Rectal smooth muscle tissue (tissue), 1 donor: Measurements from ENCODE around the gene LPAR1.

ENCODE experiments used
- H3K27ac ChIP-seq: one replicate; pipeline ENCODE4 v1.7.0; 2013; ENCODE audit warnings: low read depth, low read length, inconsistent platforms
- H3K27me3 ChIP-seq: one replicate; pipeline ENCODE4 v1.7.0; 2013; ENCODE audit warnings: low read length; ENCODE audit not compliant: control insufficient read depth, insufficient read depth
- H3K36me3 ChIP-seq: one replicate; pipeline ENCODE4 v1.7.0; 2013; ENCODE audit warnings: low read length; ENCODE audit not compliant: control insufficient read depth, insufficient read depth
- H3K4me1 ChIP-seq: one replicate; pipeline ENCODE4 v1.7.0; 2013; ENCODE audit warnings: low read length; ENCODE audit not compliant: control insufficient read depth, insufficient read depth
- H3K4me3 ChIP-seq: one replicate; pipeline ENCODE4 v1.7.0; 2013; ENCODE audit warnings: low read length
- H3K9ac ChIP-seq: one replicate; pipeline ENCODE4 v1.7.0; 2013; ENCODE audit warnings: low read length

Gene LPAR1

DNA sequence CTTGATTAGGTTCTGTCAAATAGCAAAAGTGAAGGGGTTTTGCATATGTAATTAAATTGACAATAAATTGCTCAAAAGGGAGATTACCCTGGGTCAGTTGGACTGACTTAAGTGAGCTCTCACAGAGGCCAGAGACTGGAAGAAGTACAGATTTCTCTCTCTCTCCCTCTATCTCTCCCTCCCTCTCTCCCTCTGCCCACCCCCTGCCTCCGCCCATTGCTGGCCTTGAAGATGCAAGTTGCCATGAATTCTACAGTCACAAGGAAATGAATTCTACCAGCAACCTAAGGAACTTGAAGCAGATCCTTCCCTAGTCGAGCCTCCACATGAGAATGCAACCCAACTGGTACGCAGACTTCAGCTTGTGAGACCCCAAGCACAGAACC lies 119.2 kb downstream of the LPAR1 start:
- H3K27me3 ChIP-seq: no peaks in the 10 kb centered on the region
- H3K36me3 ChIP-seq: no peaks in the 10 kb centered on the region
- H3K4me1 ChIP-seq: no peaks in the 10 kb centered on the region
- H3K4me3 ChIP-seq: no peak overlapping the region
- no peak overlapping the region for H3K9ac ChIP-seq
- peak overlapping the region; percentile 22 for H3K27ac ChIP-seq

DNA sequence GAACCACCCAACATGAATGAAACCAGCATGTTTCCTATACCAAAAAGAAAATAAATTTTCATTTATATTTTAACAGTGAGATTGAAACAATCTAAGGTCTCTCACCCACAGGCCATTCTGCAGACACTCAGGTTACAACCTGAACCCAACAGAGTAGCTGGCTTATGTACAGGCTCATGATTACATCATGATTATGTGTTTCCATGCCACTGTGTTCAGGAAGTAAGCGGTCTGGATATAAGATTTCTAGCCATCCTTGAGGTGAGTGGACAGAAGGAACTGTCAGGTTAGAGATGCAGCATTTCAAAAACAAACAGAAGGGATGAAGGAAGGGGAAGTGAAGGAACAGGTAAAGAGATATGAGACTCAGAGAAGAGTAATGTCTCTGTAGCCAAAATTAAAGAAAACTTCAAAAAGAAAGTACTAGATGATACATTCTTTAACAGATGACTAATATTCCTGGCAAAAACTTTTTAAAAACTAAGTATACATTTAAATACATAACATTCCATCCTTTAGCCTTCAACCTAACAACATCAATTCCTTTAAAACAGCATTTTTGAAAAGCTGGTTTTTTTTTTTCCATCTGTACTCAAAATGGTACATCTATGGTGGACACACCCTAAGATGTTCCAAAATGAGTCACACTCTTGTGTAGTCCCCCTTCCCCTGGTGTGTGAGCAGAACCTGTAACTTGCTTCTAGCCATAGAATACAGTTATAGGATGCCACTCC lies 119.8 kb downstream of the LPAR1 start:
- H3K9ac ChIP-seq: no peak overlapping the region
- no peak overlapping the region for H3K4me3 ChIP-seq
- H3K4me1 ChIP-seq: no peaks in the 10 kb centered on the region
- H3K27ac ChIP-seq: no peak overlapping the region
- no peaks in the 10 kb centered on the region for H3K36me3 ChIP-seq
- no peaks in the 10 kb centered on the region for H3K27me3 ChIP-seq

DNA sequence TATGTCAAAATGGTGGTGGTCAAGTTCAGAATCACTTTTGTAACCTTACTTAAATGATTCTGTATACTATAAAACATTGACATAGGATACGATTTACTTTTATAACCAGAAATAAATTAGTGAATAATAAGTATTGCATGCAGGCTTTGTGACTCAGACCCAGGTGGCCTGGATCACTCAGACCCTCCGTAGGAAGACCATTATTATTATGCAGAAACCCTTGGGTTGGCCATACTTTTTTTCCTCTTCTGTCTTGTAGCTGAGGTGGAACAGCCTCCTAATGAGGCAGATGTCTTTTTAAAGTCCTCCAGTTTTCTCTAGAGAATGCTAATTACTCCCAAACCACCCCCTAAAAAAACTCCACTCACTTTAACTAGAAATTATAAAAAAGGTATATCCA lies 121.9 kb downstream of the LPAR1 start:
- Histone ChIP-seq H3K27me3 (no peaks in the 10 kb centered on the region), H3K4me3 (no peak overlapping the region), H3K36me3 (no peaks in the 10 kb centered on the region), H3K27ac (no peak overlapping the region), H3K9ac (no peak overlapping the region), H3K4me1 (no peaks in the 10 kb centered on the region)

DNA sequence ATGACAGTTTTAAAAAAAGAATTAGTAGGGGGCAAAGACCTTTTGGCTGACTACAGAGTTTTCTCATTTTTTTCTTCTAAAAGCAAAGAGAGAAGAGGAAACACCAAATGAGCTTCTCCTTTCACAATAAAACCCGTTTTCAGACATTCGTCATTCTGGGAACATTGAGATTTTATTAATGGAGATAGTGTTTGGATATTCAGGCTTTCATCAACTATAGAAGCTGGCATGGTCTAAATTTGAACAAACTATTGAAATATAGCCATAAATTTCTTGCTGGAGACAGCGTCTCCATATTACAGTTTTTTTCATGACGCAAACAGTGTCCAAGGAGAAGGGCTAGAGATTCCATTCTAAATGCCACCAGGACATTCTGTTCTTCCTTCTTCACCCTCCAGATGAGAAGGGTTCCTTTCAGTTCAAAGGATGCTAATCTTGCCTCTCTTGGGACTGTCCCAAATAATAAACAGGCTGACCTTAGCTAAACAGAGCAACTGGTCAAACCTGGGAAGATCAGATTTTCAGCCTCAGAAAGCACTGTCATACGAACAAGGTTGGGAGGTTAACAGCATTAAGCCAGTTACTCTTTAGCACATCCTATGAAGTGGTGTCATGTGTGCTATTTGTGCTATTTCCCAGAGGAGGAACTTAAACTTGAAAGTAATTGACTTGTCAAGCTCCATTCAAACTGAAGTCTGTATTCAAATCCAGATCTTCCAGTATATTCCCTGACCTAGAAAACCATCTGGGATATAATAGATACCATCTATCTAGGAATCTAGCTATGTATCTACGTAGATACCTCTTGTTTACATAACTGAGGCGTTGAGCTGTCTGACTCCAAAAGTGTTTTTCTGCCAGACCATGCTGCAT lies 125.6 kb downstream of the LPAR1 start:
- Histone ChIP-seq H3K4me3 (no peak overlapping the region), H3K9ac (no peak overlapping the region), H3K27me3 (no peaks in the 10 kb centered on the region), H3K4me1 (no peaks in the 10 kb centered on the region), H3K36me3 (peaks cover 4% of the 10 kb centered on the region), H3K27ac (peak overlapping the region; percentile 23)

DNA sequence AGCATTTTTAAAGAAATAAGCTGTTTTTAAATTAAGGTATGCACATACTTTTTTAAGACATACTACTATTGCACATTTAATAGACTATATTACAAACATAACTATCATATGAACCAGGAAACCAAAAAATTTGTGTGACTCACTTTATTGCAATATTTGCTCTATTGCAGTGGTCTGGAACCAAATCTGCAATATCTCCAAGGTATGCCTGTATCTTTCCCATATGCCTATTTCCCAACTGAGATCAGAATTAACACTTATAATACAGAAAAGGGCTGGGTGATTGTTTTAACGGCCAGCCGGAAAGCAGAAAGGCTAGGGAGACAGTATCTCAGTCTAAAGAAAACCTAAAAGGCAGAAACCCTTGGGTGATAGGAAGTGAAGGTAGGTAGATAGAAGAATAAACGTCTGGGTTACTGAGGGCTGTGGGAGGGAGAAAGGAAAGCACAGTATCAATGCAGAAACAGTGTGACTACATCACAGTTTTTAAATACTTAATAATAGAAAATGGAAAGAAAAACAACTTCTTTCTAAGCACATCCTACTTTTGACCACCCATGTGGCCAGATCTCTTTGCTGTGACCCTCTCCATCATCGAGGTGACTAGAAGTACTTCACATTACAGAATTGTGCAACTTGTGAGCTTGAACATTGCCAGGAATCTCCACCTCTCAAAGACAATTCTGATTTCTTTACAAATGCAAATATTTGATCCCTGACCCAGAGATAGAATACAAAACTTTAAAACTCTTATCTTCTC lies 126.4 kb downstream of the LPAR1 start:
- H3K9ac ChIP-seq: no peak overlapping the region
- no peaks in the 10 kb centered on the region for H3K4me1 ChIP-seq
- H3K27me3 ChIP-seq: no peaks in the 10 kb centered on the region
- H3K36me3 ChIP-seq: peaks cover 4% of the 10 kb centered on the region
- no peak overlapping the region for H3K27ac ChIP-seq
- no peak overlapping the region for H3K4me3 ChIP-seq

DNA sequence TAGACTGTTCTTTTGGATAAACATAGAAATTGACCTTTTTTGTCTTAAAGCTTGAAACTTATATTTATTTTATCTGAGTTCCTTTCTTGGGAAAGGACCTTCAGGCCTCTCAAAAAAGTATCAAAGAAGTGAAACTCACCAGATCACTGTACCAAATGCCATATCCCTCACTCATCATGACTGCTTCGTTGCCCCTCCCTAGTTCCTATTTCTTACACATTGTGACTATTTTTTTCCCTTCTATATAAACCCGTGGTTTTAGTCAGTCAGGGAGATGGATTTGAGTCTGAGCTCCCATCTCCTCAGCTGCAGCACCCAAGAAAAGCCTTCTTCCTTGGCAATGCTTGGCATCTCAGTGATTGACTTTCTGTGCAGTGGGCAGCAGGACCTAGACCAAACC lies 129.4 kb downstream of the LPAR1 start:
- no peak overlapping the region for H3K9ac ChIP-seq
- H3K4me1 ChIP-seq: no peaks in the 10 kb centered on the region
- H3K36me3 ChIP-seq: peaks cover 4% of the 10 kb centered on the region
- H3K27ac ChIP-seq: no peak overlapping the region
- no peak overlapping the region for H3K4me3 ChIP-seq
- H3K27me3 ChIP-seq: no peaks in the 10 kb centered on the region

DNA sequence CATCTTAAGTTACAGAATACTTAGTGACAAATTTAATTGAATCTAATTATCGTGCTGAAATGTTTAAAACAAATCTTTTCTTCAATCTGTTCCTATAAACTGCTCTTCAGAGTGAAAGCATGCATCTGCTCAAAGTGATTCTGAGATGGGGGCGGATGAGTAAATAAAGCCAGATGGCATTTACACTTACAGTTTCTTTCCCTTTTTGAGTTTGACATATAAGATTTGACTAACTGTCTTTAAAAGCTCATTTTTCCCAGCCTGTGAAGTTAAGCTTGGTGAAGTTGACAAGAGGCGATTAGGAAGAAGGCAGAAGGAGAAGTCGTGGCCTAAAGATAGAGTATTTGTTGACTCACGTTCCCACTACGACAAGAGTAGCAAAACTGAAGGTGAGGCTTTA lies 137.4 kb downstream of the LPAR1 start:
- Histone ChIP-seq H3K27me3 (no peaks in the 10 kb centered on the region), H3K9ac (no peak overlapping the region), H3K27ac (no peak overlapping the region), H3K4me1 (no peaks in the 10 kb centered on the region), H3K36me3 (no peaks in the 10 kb centered on the region), H3K4me3 (no peak overlapping the region)

DNA sequence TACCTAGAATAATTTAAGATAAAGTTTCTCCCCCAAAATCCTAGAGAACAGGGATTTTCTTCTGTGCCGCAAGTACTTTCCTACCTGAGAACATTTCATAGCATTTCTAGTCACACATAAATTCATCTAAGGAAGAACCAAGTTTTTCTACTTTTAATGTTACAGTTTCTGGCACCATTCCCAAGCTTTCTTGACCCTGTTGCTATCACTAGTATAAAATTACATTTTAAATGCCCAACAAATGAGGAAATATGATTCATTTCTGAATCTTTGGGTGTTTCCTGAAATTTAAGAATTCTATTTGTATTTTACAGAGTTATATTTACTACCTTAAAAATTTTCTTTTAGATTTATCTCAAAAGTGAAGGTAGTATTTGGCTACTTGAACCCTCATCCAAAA lies 137.8 kb downstream of the LPAR1 start:
- H3K36me3 ChIP-seq: no peaks in the 10 kb centered on the region
- no peak overlapping the region for H3K27ac ChIP-seq
- no peaks in the 10 kb centered on the region for H3K27me3 ChIP-seq
- H3K4me3 ChIP-seq: no peak overlapping the region
- no peaks in the 10 kb centered on the region for H3K4me1 ChIP-seq
- H3K9ac ChIP-seq: no peak overlapping the region

DNA sequence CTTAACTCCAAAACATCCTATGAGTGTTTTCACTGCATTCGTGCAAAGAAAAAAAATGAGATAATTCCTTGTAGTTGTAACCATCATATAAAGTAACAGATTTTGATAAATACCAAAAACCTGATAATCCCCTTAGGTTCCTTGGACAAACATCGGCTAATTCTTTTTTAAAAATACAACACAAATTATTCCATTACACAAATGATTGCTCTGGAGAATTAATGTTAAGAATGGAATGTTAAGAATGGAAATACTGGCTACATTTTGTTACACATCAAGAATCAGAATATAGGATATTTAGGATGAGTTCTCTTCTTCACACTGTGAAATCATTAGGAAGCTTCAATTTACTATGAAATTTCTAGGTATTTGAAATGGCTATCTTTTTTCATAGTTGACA lies 139.4 kb downstream of the LPAR1 start:
- Histone ChIP-seq H3K36me3 (no peaks in the 10 kb centered on the region), H3K9ac (no peak overlapping the region)

DNA sequence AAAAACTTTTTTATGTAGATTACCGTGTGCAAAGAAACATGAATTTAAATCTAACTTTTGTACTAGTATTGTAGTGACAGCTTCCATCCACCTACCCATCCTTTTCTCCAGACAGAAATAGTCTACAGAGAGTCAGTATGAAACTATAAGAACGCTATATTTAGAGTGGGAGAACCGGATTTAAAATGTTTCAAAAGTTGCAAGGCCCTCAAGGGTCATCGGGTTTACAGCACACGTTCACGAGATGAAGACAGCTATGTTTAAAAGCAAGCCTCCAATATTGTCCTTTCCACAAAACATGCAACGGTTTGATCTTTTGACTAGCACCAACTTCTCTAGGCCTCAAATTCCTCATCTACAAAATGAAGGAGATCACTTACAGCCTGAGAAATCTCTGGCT lies 139.9 kb downstream of the LPAR1 start:
- H3K4me3 ChIP-seq: no peak overlapping the region
- no peaks in the 10 kb centered on the region for H3K36me3 ChIP-seq
- H3K27me3 ChIP-seq: no peaks in the 10 kb centered on the region
- H3K27ac ChIP-seq: no peak overlapping the region
- no peaks in the 10 kb centered on the region for H3K4me1 ChIP-seq
- H3K9ac ChIP-seq: no peak overlapping the region

More for the DNA sequence above, 139.4 kb downstream of the LPAR1 start:
- Histone ChIP-seq H3K27me3 (no peaks in the 10 kb centered on the region), H3K4me3 (no peak overlapping the region), H3K27ac (no peak overlapping the region), H3K4me1 (no peaks in the 10 kb centered on the region)

DNA sequence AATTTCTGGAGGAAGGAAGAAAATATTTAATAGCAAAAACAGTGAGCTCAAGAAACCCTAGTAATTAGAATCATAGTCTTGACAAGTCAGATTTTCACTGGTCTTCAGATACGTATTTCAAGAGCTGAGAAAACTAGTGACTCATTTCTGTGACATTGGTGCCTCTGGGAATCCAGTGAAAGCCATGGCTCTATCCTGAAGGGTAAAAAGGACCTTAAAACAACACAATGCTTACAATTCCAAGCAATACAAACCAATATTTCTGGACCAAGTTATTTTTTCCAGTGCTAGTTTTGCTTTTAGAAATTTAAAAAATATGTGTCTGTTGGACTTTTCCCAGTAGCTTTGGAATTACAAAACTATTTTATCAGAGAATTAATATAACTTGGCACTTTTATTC lies 140.3 kb downstream of the LPAR1 start:
- H3K27ac ChIP-seq: no peak overlapping the region

DNA sequence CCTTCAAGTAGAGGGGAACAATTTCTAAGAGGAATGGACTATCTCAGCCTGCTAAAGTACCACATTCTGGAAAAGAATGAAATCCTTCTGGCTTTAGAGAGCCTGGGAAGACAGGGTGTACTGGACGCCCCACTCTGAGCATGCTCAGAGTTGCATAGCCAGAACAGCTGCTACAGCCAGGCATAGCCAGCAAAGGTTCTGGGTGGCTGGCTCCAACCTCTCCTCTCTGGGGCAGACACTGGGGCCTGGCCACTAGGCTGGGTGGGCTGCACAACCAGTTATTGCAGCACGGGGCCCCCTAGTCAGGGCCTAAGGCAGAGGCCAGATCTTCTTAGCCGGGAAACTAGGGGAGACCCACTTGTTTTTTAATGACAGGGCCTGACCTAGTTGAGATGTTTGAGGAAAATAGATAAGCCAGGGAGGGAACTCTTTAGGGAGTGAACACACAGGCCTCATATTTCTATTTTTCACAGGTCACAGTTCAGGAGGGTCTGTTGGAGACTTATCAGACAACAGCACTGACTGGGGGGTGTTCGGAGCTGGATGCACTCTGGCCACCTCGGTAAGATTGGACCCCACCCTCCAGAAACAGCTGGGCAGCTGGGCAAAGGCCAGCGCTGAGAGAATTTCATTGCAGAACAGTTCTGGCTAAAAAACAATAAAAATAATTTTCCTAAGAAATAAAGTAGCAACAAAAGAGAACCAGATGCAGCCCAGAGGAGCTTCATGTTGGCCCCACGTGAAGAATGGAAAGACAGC lies 142.9 kb downstream of the LPAR1 start:
- H3K9ac ChIP-seq: no peak overlapping the region
- no peaks in the 10 kb centered on the region for H3K36me3 ChIP-seq
- no peak overlapping the region for H3K27ac ChIP-seq
- no peak overlapping the region for H3K4me3 ChIP-seq
- H3K27me3 ChIP-seq: no peaks in the 10 kb centered on the region
- H3K4me1 ChIP-seq: no peaks in the 10 kb centered on the region

More for the DNA sequence above, 140.3 kb downstream of the LPAR1 start:
- Histone ChIP-seq H3K27me3 (no peaks in the 10 kb centered on the region), H3K4me1 (no peaks in the 10 kb centered on the region), H3K9ac (no peak overlapping the region), H3K36me3 (no peaks in the 10 kb centered on the region), H3K4me3 (no peak overlapping the region)
